ENCODE data around the gene PEX16.
A peak's percentile ranks its signal among the peaks of the same experiment; 100 is the strongest.

Gene PEX16

DNA sequence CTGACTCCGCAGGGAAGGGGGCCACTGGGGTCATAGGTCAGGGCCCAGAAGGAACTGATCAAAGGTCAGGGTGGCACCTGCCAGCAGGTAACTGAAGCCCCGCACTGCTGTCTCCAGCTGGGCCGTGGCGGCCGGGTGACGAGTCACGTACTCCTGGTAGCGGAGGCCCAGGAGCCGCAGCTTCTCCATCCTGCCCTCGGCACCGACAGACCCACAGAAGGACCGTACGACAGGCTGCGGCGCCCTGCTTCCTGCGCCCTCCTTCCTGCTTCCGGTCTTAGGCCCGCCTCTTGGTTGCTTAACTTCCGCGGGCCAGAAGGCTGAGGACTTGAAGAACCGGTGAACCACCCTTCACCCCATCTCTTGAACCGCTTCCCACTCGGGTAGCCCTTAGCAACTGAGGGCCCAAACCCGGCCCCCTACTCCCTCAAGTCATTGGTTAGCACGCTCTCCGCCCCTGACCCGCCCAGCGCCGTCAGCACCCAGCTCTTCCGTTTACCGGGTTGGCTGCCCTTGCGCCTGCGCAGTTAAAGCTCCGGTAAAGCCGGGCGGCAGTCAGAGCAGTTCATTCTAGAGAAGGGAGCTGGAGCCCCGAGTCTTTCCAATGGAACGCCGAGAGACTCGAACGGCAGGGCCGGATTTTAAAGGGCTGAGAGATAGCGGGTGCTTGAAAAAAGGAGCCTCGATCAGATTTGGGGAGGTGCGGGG is at the start of gene PEX16:
PEX16 (minus strand) TSS at position 255 of the 708 bp plus-strand sequence; CDS start at position 189, 66 bp downstream.
- Histone ChIP-seq H3K36me3 (ENCODE audit: insufficient read depth, low read length) (peaks cover 3% of the 10 kb centered on the region; the same call in 1 of the 2 replicates), H3K9ac (ENCODE audit: insufficient read length) (peak within 1 kb of the TSS; percentile 78), H3K9me3 (ENCODE audit: low read depth, low read length) (no peaks in the 10 kb centered on the region), H3K4me3 (peak within 1 kb of the TSS; percentile 93), H3K27ac (peak within 1 kb of the TSS; percentile 82)
- TF ChIP-seq FOXP2 (optimal IDR thresholded peaks at IDR 0.05; ENCODE audit: control extremely low read depth, extremely low read length, insufficient read depth) = no peak
- peak; percentile 86 for TF ChIP-seq POLR2AphosphoS5 (IDR thresholded peaks at IDR 0.05; ENCODE audit: borderline replicate concordance, low read depth, low read length)
- peak; percentile 77 for DNase-seq (ENCODE audit: low read depth, low spot score)

DNA sequence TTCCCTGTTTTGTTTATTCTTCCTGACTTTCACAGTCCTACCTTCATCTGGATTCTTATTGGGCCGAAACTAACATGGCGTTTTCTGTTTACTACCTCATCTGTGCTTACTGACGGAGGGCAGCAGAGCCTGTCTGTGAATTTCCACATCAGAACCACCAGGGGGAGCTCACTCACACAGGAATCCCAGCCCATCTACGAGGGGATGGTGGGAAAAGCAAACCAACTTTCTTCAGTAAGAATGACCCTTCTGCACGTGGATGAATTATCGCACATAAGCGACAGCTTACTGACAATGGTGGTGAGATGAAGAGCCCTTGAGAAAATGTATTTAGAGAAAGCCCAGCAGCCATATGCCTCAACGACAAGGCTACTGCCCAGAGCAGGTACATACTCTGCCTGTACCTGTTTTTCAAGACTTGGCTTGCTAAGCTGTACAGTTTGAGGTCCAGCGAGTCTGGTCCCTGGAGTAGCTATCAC is 47.3 kb upstream of the PEX16 start:
- H3K9ac ChIP-seq (ENCODE audit: insufficient read length) = no peak overlapping the region
- no peak overlapping the region for H3K4me3 ChIP-seq
- H3K9me3 ChIP-seq (ENCODE audit: low read depth, low read length) = no peaks in the 10 kb centered on the region
- peak; percentile 44 for TF ChIP-seq FOXP2 (optimal IDR thresholded peaks at IDR 0.05; ENCODE audit: control extremely low read depth, extremely low read length, insufficient read depth)
- no peak for TF ChIP-seq POLR2AphosphoS5 (IDR thresholded peaks at IDR 0.05; ENCODE audit: borderline replicate concordance, low read depth, low read length)
- H3K36me3 ChIP-seq (ENCODE audit: insufficient read depth, low read length) = peaks cover 48% of the 10 kb centered on the region
- peak; percentile 44 for DNase-seq (ENCODE audit: low read depth, low spot score)
- no peak overlapping the region for H3K27ac ChIP-seq

GRCh38 chr11:45961751-45962240 is 44.1 kb upstream of the PEX16 start:
- Histone ChIP-seq H3K36me3 (ENCODE audit: insufficient read depth, low read length) (peaks cover 45% of the 10 kb centered on the region), H3K9ac (ENCODE audit: insufficient read length) (no peak overlapping the region), H3K9me3 (ENCODE audit: low read depth, low read length) (peaks cover 2% of the 10 kb centered on the region), H3K27ac (no peak overlapping the region), H3K4me3 (no peak overlapping the region)
- DNase-seq (ENCODE audit: low read depth, low spot score) = no peak
- TF ChIP-seq POLR2AphosphoS5 (IDR thresholded peaks at IDR 0.05; ENCODE audit: borderline replicate concordance, low read depth, low read length) (no peak), EZH2 (IDR thresholded peaks at IDR 0.05) (no peak), FOXP2 (optimal IDR thresholded peaks at IDR 0.05; ENCODE audit: control extremely low read depth, extremely low read length, insufficient read depth) (no peak)

- H3K9me3 ChIP-seq (ENCODE audit: low read depth, low read length) = peaks cover 2% of the 10 kb centered on the region
- no peak for TF ChIP-seq EZH2 (IDR thresholded peaks at IDR 0.05)
- TF ChIP-seq FOXP2 (optimal IDR thresholded peaks at IDR 0.05; ENCODE audit: control extremely low read depth, extremely low read length, insufficient read depth) = no peak
- no peak for TF ChIP-seq POLR2AphosphoS5 (IDR thresholded peaks at IDR 0.05; ENCODE audit: borderline replicate concordance, low read depth, low read length)
- H3K36me3 ChIP-seq (ENCODE audit: insufficient read depth, low read length) = peaks cover 48% of the 10 kb centered on the region
- no peak overlapping the region for H3K27ac ChIP-seq
- H3K4me3 ChIP-seq = no peak overlapping the region
- DNase-seq (ENCODE audit: low read depth, low spot score) = no peak
- H3K9ac ChIP-seq (ENCODE audit: insufficient read length) = no peak overlapping the region
Measured at GRCh38 chr11:45960387-45961095, 42.9 kb upstream of the PEX16 start.

GRCh38 chr11:45959851-45960250 is 42.2 kb upstream of the PEX16 start:
- no peak overlapping the region for H3K27ac ChIP-seq
- no peak overlapping the region for H3K4me3 ChIP-seq
- TF ChIP-seq EZH2 (IDR thresholded peaks at IDR 0.05) = no peak
- no peak for TF ChIP-seq FOXP2 (optimal IDR thresholded peaks at IDR 0.05; ENCODE audit: control extremely low read depth, extremely low read length, insufficient read depth)
- TF ChIP-seq POLR2AphosphoS5 (IDR thresholded peaks at IDR 0.05; ENCODE audit: borderline replicate concordance, low read depth, low read length) = no peak
- DNase-seq (ENCODE audit: low read depth, low spot score) = no peak
- H3K9me3 ChIP-seq (ENCODE audit: low read depth, low read length) = peaks cover 2% of the 10 kb centered on the region
- peaks cover 44% of the 10 kb centered on the region for H3K36me3 ChIP-seq (ENCODE audit: insufficient read depth, low read length)
- no peak overlapping the region for H3K9ac ChIP-seq (ENCODE audit: insufficient read length)

GRCh38 chr11:45949992-45950407 is 32.3 kb upstream of the PEX16 start:
- H3K4me3 ChIP-seq = no peak overlapping the region
- TF ChIP-seq POLR2AphosphoS5 (IDR thresholded peaks at IDR 0.05; ENCODE audit: borderline replicate concordance, low read depth, low read length) = no peak
- no peak for TF ChIP-seq EZH2 (IDR thresholded peaks at IDR 0.05)
- no peak for TF ChIP-seq FOXP2 (optimal IDR thresholded peaks at IDR 0.05; ENCODE audit: control extremely low read depth, extremely low read length, insufficient read depth)
- DNase-seq (ENCODE audit: low read depth, low spot score) = no peak
- H3K27ac ChIP-seq = no peak overlapping the region
- no peak overlapping the region for H3K9ac ChIP-seq (ENCODE audit: insufficient read length)
- no peaks in the 10 kb centered on the region for H3K9me3 ChIP-seq (ENCODE audit: low read depth, low read length)
- peaks cover 62% of the 10 kb centered on the region for H3K36me3 ChIP-seq (ENCODE audit: insufficient read depth, low read length)

DNA sequence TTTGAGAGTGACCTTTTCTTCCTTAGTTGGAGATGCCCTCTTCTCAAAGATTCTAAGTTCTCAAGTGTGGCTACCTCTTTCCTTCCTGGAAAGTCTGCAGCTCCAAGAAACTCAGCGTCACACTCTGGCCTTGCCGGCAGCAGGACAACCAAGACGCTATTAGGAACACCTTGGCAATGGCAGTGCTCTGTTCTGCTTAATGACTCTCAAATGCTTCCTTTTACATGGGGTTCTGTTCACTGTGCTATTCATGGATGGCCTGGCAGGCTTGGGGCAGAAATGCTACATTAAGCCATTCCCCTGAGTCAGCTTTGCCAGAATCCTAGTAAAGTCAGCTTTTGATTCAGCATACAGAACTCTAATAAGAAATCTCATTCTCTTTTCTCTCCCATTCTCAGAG is 30.7 kb upstream of the PEX16 start:
- Histone ChIP-seq H3K9me3 (ENCODE audit: low read depth, low read length) (no peaks in the 10 kb centered on the region), H3K9ac (ENCODE audit: insufficient read length) (no peak overlapping the region), H3K36me3 (ENCODE audit: insufficient read depth, low read length) (peaks cover 59% of the 10 kb centered on the region), H3K4me3 (no peak overlapping the region), H3K27ac (no peak overlapping the region)
- TF ChIP-seq FOXP2 (optimal IDR thresholded peaks at IDR 0.05; ENCODE audit: control extremely low read depth, extremely low read length, insufficient read depth) = no peak
- no peak for TF ChIP-seq EZH2 (IDR thresholded peaks at IDR 0.05)
- no peak for TF ChIP-seq POLR2AphosphoS5 (IDR thresholded peaks at IDR 0.05; ENCODE audit: borderline replicate concordance, low read depth, low read length)
- DNase-seq (ENCODE audit: low read depth, low spot score) = no peak

GRCh38 chr11:45947885-45948284 is 30.2 kb upstream of the PEX16 start:
- Histone ChIP-seq H3K4me3 (no peak overlapping the region), H3K27ac (no peak overlapping the region), H3K9me3 (ENCODE audit: low read depth, low read length) (no peaks in the 10 kb centered on the region), H3K36me3 (ENCODE audit: insufficient read depth, low read length) (peaks cover 57% of the 10 kb centered on the region), H3K9ac (ENCODE audit: insufficient read length) (no peak overlapping the region)
- no peak for DNase-seq (ENCODE audit: low read depth, low spot score)
- TF ChIP-seq FOXP2 (optimal IDR thresholded peaks at IDR 0.05; ENCODE audit: control extremely low read depth, extremely low read length, insufficient read depth) (no peak), POLR2AphosphoS5 (IDR thresholded peaks at IDR 0.05; ENCODE audit: borderline replicate concordance, low read depth, low read length) (no peak), EZH2 (IDR thresholded peaks at IDR 0.05) (no peak)

Data from SK-N-MC (cell line).